ENCODE results near the gene ACTRT1.

Gene ACTRT1

DNA sequence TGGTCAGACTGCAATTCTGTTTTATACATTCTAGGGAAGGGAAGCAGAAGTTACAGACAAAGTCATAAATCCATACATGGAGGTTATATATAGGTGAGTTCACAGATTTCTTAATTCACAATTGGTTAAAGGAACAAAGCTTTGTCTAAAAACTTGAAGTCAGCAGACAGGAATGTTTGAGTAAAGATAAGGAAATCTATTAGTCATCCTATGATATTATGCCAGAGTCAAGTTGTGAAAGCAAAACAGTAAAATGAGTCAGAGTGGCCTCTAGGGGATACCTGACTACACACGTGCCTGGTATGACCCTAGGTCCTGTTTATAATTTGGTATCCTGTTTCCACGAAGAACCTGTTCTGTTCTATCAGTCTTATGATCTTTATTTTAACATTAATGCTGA, 31.5 kb downstream of the ACTRT1 start:
- Histone ChIP-seq H3K9me3 (no peaks in the 10 kb centered on the region), H3K4me1 (no peaks in the 10 kb centered on the region), H3K4me3 (no peak overlapping the region), H3K36me3 (no peaks in the 10 kb centered on the region), H3K27ac (no peak overlapping the region), H3K27me3 (no peaks in the 10 kb centered on the region)
- DNase-seq, result no peak
- intact Hi-C loops (cut with DNase I; ENCODE audit: low total_unique reads), result no loop called here
- TF ChIP-seq, protein P1, sequence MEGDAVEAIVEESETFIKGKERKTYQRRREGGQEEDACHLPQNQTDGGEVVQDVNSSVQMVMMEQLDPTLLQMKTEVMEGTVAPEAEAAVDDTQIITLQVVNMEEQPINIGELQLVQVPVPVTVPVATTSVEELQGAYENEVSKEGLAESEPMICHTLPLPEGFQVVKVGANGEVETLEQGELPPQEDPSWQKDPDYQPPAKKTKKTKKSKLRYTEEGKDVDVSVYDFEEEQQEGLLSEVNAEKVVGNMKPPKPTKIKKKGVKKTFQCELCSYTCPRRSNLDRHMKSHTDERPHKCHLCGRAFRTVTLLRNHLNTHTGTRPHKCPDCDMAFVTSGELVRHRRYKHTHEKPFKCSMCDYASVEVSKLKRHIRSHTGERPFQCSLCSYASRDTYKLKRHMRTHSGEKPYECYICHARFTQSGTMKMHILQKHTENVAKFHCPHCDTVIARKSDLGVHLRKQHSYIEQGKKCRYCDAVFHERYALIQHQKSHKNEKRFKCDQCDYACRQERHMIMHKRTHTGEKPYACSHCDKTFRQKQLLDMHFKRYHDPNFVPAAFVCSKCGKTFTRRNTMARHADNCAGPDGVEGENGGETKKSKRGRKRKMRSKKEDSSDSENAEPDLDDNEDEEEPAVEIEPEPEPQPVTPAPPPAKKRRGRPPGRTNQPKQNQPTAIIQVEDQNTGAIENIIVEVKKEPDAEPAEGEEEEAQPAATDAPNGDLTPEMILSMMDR (IDR thresholded peaks at IDR 0.05), result no peak

DNA sequence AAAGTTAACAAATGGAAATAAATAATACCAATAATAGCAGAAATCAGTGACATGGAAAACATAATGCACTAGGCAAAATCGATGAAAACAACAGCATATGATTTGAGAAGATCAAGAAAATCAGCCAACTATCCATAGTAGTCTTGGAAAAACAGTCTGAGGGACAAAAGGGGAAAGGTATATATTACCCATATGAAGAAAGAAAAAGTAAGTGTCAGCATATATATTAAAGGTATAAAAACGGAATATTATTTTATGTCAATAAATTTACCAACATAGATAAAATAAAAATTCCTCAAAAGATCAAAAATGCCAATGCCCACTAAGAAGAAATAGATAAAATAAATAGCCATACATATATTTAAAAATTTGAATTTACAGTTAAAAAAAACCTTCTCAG, 33.0 kb downstream of the ACTRT1 start:
- Histone ChIP-seq H3K9me3 (peaks cover 0 to 8% (median 0%) of the 10 kb centered on the region in 3 donors), H3K4me1 (no peaks in the 10 kb centered on the region), H3K4me3 (no peak overlapping the region), H3K36me3 (no peaks in the 10 kb centered on the region), H3K27ac (no peak overlapping the region), H3K27me3 (no peaks in the 10 kb centered on the region)
- DNase-seq, result no peak
- intact Hi-C loops (cut with DNase I; ENCODE audit: low total_unique reads), result no loop called here
- TF ChIP-seq, protein P1 (IDR thresholded peaks at IDR 0.05), result no peak

DNA sequence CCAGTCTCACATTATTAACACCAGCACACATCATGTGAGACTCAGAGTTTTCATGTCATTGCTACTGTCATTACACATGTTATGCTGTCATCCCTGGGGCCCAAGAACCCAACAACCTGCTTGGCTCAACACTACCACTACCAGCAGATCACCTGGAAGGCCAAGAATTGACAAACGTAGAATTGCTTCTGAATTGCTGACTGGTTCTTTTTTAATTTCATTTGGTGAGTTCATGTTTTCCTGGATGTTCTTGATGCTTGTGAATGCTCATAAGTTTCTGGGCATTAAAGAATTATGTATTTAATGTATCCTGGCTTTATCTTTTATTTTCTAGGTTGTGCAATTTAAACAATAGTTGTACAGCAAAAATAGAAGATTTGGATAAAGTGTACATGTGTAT, 40.2 kb downstream of the ACTRT1 start:
- Histone ChIP-seq H3K36me3 (no peaks in the 10 kb centered on the region), H3K27me3 (no peaks in the 10 kb centered on the region), H3K4me3 (no peak overlapping the region), H3K9me3 (peaks cover 0 to 8% (median 0%) of the 10 kb centered on the region in 3 donors), H3K27ac (no peak overlapping the region), H3K4me1 (no peaks in the 10 kb centered on the region)
- no peak for DNase-seq
- intact Hi-C loops (cut with DNase I; ENCODE audit: low total_unique reads), result no loop called here
- TF ChIP-seq, protein P1 (IDR thresholded peaks at IDR 0.05), result no peak

DNA sequence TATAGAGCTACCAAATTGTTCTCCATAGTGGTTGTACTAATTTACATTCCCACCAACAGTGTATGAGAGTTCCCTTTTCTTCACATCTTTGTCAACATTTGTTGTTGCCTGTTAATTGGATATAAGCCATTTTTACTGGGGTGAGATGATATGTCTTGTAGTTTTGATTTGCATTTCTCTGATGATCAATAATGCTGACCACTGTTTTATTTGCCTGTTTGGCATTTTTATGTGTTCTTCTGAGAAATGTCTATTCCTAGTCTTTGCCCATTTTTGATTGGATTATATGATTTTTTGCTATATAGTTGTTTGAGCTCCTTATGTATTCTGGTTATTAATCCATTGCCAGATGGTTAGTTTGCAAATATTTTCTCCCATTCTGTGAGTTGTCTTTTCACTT, 44.3 kb downstream of the ACTRT1 start:
- Histone ChIP-seq H3K36me3 (no peaks in the 10 kb centered on the region), H3K9me3 (no peaks in the 10 kb centered on the region), H3K27ac (no peak overlapping the region), H3K27me3 (no peaks in the 10 kb centered on the region), H3K4me1 (no peaks in the 10 kb centered on the region), H3K4me3 (no peak overlapping the region)
- TF ChIP-seq, protein P1 (IDR thresholded peaks at IDR 0.05), result no peak
- DNase-seq, result no peak
- intact Hi-C loops (cut with DNase I; ENCODE audit: low total_unique reads), result no loop called here

All from tibial artery (tissue), 4 donors.